MCF 10A (cell line): ENCODE data around the gene PITPNM3. TPM values are rescaled to one million over a fixed set of nuclear protein-coding genes. Genes with fewer than 3 reads are reported as not detected.

Source experiments
- Bru-seq: library from RNA; stranded (reverse); fragments of 400-500 nt; gene quantifications from one replicate; lab custom pipeline; 2021; lab: Mats Ljungman, UMichigan
- BruChase-seq, 2 experiments: library from RNA; stranded (reverse); fragments of 400-500 nt; gene quantifications; one replicate each; lab custom pipeline; 2021; lab: Mats Ljungman, UMichigan
- BruUV-seq: library from RNA; stranded (reverse); fragments of 400-500 nt; replicated peaks from 2 replicates; lab custom pipeline; 2021; lab: Mats Ljungman, UMichigan
- CTCF ChIA-PET: fragments of 300-600 bp; sonication (Branson Sonifier 250); formaldehyde crosslinking; extraction: SDS; loops from one replicate; lab custom pipeline; 2021; ENCODE audit warnings: antibody characterized with exemption, inconsistent platforms; lab: Yijun Ruan, JAX
- POLR2A ChIA-PET: fragments of 300-600, 350-650 bp; sonication (Branson Sonifier 250); formaldehyde crosslinking; extraction: SDS; loops from one replicate; lab custom pipeline; 2020; ENCODE audit warnings: antibody characterized with exemption, inconsistent platforms; lab: Yijun Ruan, JAX
- DNase-seq: peaks from one replicate; pipeline ENCODE4 v3.0.0-alpha.2; 2018; ENCODE audit not compliant: unreplicated experiment
- H3K27ac Mint-ChIP-seq: one replicate; pipeline ENCODE4 v1.8.0; 2022; ENCODE audit warnings: mild to moderate bottlenecking, low read depth, mixed read lengths; ENCODE audit not compliant: unreplicated experiment
- H3K27me3 Mint-ChIP-seq: one replicate; pipeline ENCODE4 v1.8.0; 2022; ENCODE audit warnings: mixed read lengths; ENCODE audit not compliant: insufficient read depth, unreplicated experiment
- H3K36me3 Mint-ChIP-seq: one replicate; pipeline ENCODE4 v1.8.0; 2022; ENCODE audit warnings: mild to moderate bottlenecking, moderate library complexity, mixed read lengths; ENCODE audit not compliant: insufficient read depth, unreplicated experiment
- H3K4me1 Mint-ChIP-seq: one replicate; pipeline ENCODE4 v1.8.0; 2022; ENCODE audit warnings: mixed read lengths; ENCODE audit not compliant: insufficient read depth, unreplicated experiment
- H3K4me3 Mint-ChIP-seq: one replicate; pipeline ENCODE4 v1.8.0; 2022; ENCODE audit warnings: mild to moderate bottlenecking, moderate library complexity, mixed read lengths; ENCODE audit not compliant: unreplicated experiment
- H3K9me3 Mint-ChIP-seq: one replicate; pipeline ENCODE4 v1.8.0; 2022; ENCODE audit warnings: mixed read lengths; ENCODE audit not compliant: unreplicated experiment
- intact Hi-C: fragments of 100-400 bp; cut with micrococcal nuclease; formaldehyde crosslinking; loops from 2 replicates; pipeline ENCODE4 v1.14.1; 2022
- long read RNA-seq: library from polyadenylated mRNA; stranded (forward); transcript quantifications from one replicate; pipeline ENCODE4 v2.0.0, GENCODE V29; 2022
- total RNA-seq: library from RNA; stranded (reverse); gene quantifications from 2 replicates; pipeline ENCODE4 v1.2.3, GENCODE V29; 2022
- TF ChIP-seq, protein P1 (sequence below): fragments of 200-600 bp; IDR thresholded peaks from one replicate; pipeline ENCODE4 v1.8.0; 2022; ENCODE audit warnings: antibody characterized with exemption, mild to moderate bottlenecking; ENCODE audit not compliant: unreplicated experiment

Gene PITPNM3
- 22.8 and 30.6 TPM in 2 replicates for total RNA-seq
- Bru-seq, nascent RNA: percentile 61 among the genes with signal in this experiment
- BruChase-seq, experiment 1, labeled RNA remaining after a 6-hour chase: percentile 66 among the genes with signal in this experiment
- percentile 67 among the genes with signal in this experiment for BruChase-seq, experiment 2, labeled RNA remaining after a 2-hour chase
- long read RNA-seq, partial matches to known transcripts: 8 of 27 reads
- long read RNA-seq, other reads (novel, unspliced or antisense): 19 of 27 reads

DNA sequence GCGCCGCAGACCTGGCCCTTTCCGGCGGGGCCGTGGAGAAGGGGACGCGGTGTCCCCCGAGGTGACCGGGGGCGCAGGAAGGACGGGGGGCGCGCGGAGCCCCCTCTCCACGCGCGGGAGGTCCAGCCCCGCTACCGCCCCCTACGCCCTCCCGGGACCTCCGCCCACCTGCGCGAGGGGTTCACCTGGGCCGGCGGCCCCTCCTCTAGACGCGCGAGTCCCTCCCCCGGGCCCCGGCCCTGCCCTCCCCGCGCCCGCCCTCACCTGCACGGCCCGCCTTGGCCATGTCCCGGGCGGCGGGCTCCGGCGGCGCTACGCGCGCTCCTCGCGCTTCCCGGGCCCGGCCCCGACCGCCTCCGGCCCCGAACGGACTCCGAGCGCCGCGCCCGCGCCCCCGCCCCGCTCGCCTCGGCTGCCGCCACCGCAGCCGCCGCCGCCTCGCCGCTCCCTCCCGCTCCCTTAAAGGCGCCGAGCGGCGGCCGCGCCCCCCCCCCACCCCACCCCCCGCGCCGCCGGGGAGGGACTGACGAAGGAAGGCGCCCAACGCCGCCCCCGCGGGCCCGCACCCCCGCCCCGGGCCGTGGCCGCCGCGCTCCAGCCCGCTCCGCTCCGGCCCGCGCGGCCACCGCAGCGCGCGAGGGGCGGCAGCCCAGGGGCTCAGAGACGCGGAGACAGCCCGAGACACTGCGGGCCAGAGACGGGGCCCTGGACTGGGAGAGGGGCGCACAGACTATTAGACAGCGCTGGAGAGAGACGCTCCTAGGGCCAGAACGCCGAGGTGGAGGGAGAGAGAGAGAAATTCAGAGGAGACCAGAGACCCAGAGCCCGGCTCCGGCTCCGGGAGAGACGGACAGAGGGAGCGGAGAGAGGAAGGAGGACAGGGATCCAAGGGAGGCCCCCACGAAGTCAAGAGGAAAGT is at the start of gene PITPNM3:
TSS of gene PITPNM3 (minus strand) at position 435 of the 919 bp plus-strand sequence. CDS start at position 286, 149 bp downstream.
- Mint-ChIP-seq H3K4me3 (peak within 1 kb of the TSS; percentile 80), H3K36me3 (no peaks in the 10 kb centered on the region), H3K9me3 (peaks cover 10% of the 10 kb centered on the region), H3K4me1 (peaks cover 38% of the 10 kb centered on the region), H3K27ac (peak within 1 kb of the TSS; percentile 79), H3K27me3 (no peaks in the 10 kb centered on the region)
- BruUV-seq: no TSS peak
- ChIA-PET POLR2A (interaction anchor here (0.6 to 2.8 kb wide), 8 partner anchors 11 to 456 kb away, joined by 3 to 24 read pairs (median 8); partner anchors contain the start of genes KIAA0753, RNASEK and TXNDC17), CTCF (interaction anchor here (1.1 to 4.5 kb wide), 3 partner anchors 11 to 84 kb away, joined by 5 to 30 read pairs (median 5); no protein-coding TSS in a partner anchor)
- DNase-seq: no peak
- TF ChIP-seq, protein P1, sequence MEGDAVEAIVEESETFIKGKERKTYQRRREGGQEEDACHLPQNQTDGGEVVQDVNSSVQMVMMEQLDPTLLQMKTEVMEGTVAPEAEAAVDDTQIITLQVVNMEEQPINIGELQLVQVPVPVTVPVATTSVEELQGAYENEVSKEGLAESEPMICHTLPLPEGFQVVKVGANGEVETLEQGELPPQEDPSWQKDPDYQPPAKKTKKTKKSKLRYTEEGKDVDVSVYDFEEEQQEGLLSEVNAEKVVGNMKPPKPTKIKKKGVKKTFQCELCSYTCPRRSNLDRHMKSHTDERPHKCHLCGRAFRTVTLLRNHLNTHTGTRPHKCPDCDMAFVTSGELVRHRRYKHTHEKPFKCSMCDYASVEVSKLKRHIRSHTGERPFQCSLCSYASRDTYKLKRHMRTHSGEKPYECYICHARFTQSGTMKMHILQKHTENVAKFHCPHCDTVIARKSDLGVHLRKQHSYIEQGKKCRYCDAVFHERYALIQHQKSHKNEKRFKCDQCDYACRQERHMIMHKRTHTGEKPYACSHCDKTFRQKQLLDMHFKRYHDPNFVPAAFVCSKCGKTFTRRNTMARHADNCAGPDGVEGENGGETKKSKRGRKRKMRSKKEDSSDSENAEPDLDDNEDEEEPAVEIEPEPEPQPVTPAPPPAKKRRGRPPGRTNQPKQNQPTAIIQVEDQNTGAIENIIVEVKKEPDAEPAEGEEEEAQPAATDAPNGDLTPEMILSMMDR: no peak
- intact Hi-C loops: no loop called here

DNA sequence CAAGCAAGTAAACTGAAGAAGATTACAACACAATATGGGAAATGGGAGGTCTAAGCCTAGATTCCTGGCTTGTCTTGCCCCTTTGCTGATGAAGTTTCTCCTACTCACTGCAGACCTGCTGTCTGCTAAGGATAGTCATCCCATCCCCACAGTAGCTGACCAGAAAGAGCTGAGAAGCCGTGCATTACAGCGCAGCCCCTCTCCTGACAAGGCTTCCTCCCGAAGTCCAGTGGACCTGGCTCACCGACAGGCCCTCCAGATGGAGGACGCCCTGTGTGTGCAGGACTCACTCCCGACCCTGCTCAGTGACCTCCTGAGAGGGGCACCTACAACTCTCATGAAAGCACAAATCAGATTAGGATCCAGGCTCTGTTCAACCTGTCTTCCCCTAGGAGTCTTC is 48.8 kb upstream of the PITPNM3 start:
- TF ChIP-seq, protein P1: no peak
- peaks cover 11% of the 10 kb centered on the region for H3K4me1 Mint-ChIP-seq
- no peaks in the 10 kb centered on the region for H3K27me3 Mint-ChIP-seq
- intact Hi-C loops: no loop called here
- ChIA-PET POLR2A (interaction anchor here (1.2 kb wide), 1 partner anchor 27 kb away, joined by 4 read pairs; no protein-coding TSS in a partner anchor), CTCF (no interaction called here)
- no peak for DNase-seq
- no peaks in the 10 kb centered on the region for H3K9me3 Mint-ChIP-seq
- BruUV-seq: no TSS peak
- peaks cover 81% of the 10 kb centered on the region for H3K36me3 Mint-ChIP-seq
- H3K4me3 Mint-ChIP-seq: no peak overlapping the region
- no peak overlapping the region for H3K27ac Mint-ChIP-seq

DNA sequence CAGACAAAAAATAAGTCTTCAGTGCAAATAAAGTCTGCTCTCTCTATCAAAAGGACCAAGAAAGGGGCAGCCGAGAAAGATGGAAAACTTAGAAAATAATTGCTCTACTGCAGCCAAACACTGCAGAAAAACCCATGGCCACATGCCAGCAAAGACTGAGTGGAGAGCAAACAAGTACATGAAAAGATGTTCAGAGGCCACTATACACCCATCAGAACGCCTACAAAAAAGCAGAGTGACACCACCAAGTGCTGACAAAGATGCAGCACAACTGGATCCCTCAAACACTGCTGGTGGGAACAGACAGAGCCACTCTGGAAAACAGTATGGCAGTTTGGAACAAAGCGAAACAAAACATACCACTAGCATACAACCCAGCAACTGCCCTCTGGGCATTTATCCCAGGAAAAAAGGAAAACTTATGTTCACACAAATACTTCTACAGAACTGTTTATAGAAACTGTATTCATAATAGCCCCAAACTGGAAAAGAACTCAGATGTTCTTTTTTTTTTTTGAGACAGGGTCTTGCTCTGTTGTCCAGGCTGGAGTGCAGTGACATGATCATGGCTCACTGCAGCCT is 47.5 kb upstream of the PITPNM3 start:
- no peaks in the 10 kb centered on the region for H3K27me3 Mint-ChIP-seq
- no peak for DNase-seq
- peaks cover 69% of the 10 kb centered on the region for H3K36me3 Mint-ChIP-seq
- H3K4me3 Mint-ChIP-seq: no peak overlapping the region
- TF ChIP-seq, protein P1: no peak
- no peak overlapping the region for H3K27ac Mint-ChIP-seq
- POLR2A ChIA-PET: interaction anchor here (0.8 kb wide), 1 partner anchor 13 kb away, joined by 4 read pairs; no protein-coding TSS in a partner anchor
- H3K9me3 Mint-ChIP-seq: no peaks in the 10 kb centered on the region
- no TSS peak for BruUV-seq
- CTCF ChIA-PET: no interaction called here
- peaks cover 6% of the 10 kb centered on the region for H3K4me1 Mint-ChIP-seq
- intact Hi-C loops: no loop called here
